ENCODE measurements around the gene TANGO6.

Gene TANGO6

DNA sequence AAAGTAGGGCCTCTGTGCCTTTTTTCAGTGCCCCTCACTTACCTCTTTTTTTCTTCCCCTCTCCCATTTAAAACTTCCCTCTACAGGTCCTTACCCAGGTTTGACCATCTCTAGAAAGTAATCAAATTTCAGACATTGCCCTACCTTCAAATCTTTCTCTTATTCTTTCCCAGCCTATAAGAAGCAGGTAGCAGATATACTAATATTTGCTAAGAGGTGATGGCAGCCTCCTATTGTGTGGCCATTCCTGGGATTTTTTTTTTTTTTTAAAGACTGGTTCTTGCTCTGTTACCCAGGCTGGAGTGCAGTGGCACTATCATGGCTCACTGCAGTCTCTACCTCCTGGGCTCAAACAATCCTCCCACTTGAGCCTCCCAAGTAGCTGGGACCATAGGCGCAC, 151.0 kb downstream of the TANGO6 start:
- in situ Hi-C loops (cut with MboI; ENCODE audit: low sequenced_read_pairs): loop anchor here (25.0 kb wide), 1 partner anchor 93 kb away; no protein-coding TSS in a partner anchor

DNA sequence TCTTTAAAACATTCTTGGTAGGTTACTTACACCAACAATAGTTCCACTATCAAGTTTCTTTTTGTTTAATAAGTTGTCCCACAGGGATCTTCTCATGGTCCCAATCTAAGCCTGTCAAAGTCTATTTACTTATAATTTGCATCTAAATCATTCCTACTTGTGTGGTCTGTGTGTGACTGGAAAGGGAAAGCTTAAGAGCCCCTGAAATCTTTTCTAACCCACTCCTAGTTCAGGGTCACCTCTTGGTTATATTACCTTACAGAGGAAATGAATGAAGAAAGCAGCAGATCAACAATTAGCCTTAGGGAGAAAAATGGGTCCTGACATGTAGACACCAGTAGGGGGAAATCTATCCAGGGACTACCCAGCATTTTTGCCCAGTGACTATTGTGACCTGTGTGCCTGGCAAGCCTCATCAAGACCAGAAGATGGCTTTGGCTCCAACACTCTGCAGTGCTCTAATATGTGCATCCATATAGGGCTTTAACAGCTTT, 151.7 kb downstream of the TANGO6 start:
- in situ Hi-C loops (cut with MboI; ENCODE audit: low sequenced_read_pairs): loop anchor here (25.0 kb wide), 1 partner anchor 92 kb away; no protein-coding TSS in a partner anchor

- in situ Hi-C loops (cut with MboI; ENCODE audit: low sequenced_read_pairs): loop anchor here (25.0 kb wide), 1 partner anchor 90 kb away; no protein-coding TSS in a partner anchor
Measured at GRCh38 chr16:68997564-68997963, 154.2 kb downstream of the TANGO6 start.

- in situ Hi-C loops (cut with MboI; ENCODE audit: low sequenced_read_pairs): loop anchor here (25.0 kb wide), 1 partner anchor 88 kb away; no protein-coding TSS in a partner anchor
Measured at GRCh38 chr16:68999114-68999513, 155.8 kb downstream of the TANGO6 start.

DNA sequence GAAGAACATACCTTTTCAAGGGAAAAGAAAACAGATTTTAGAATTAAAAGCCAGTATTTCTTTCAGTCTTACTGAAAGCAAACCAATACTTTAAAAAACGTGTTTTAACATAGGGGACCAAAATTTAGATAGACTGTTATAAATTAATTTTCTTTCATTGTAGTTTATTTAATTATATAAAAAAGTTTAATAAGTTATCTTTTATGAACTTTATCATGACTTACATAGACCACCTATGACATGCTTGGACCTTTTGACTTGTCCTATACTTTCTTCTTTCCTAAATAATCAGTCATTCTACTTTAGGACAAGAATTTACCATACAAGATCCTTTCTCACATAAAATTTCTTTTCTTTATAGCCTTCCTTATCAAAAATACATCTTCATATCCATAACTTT, 160.2 kb downstream of the TANGO6 start:
- in situ Hi-C loops (cut with MboI; ENCODE audit: low sequenced_read_pairs): no loop called here

GRCh38 chr16:69005641-69006355, 162.5 kb downstream of the TANGO6 start:
- in situ Hi-C loops (cut with MboI; ENCODE audit: low sequenced_read_pairs): no loop called here

GRCh38 chr16:69012906-69013305, 169.6 kb downstream of the TANGO6 start:
- in situ Hi-C loops (cut with MboI; ENCODE audit: low sequenced_read_pairs): no loop called here

- in situ Hi-C loops (cut with MboI; ENCODE audit: low sequenced_read_pairs): no loop called here
Measured at GRCh38 chr16:69013991-69014390, 170.7 kb downstream of the TANGO6 start.

DNA sequence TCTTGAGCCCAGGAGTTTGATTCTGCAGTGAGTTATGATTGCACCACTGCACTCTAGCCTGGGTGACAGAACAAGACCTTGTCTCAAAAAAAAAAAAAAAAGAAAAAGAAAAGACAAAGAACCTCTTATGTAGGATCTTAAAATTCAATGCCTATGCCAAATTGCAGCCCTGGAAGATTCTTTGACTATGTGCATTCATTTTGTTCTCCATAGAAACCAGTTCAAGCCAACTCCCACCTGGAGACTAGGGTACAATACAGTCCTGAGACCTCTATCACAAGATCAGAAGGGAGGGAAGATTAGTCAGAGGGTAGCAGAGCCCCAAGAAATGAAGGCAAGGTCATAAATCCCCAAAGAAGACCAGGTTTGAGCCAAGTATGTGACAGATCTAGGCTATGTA, 171.5 kb downstream of the TANGO6 start:
- in situ Hi-C loops (cut with MboI; ENCODE audit: low sequenced_read_pairs): no loop called here

GRCh38 chr16:69017036-69017783, 173.9 kb downstream of the TANGO6 start:
- in situ Hi-C loops (cut with MboI; ENCODE audit: low sequenced_read_pairs): no loop called here

GRCh38 chr16:69019811-69020210, 176.5 kb downstream of the TANGO6 start:
- in situ Hi-C loops (cut with MboI; ENCODE audit: low sequenced_read_pairs): no loop called here

DNA sequence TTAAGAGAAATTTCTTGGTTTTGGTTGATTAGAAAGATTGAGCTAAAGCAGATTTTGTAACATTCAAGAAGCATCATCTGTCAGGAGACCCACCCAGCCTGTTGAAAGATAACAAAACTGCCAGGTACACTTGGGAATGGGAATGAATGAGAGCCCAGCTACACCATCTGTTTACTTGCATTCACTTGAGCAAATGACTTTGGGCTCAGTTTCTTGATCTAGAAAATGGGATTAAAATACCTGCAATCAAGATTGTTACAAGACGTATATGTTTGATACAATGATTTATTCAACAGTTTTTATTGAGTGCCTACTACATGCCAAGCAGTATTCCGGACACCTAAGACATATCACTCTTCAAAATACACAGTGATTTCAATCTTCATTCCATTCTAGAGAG, 185.8 kb downstream of the TANGO6 start:
- in situ Hi-C loops (cut with MboI; ENCODE audit: low sequenced_read_pairs): no loop called here

DNA sequence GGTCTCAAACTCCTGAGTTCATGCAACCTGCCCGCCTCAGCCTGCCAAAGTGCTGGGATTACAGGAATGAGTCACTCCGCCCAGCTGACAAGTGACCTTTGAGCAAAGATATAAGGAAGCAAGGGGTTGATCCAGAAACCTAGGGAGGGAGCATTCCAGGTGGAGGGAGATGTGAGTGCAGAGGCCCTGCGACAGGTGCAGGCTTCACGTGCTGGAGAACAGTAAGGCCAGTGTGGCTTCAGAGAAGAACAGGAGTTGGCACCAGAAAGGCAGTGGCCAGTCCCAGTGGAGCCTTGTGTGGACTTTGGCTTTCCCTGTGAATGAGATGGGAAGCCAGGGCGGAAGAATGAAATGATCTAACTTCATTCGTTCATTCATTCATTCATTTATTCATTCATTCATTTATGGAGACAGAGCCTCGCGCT, 188.6 kb downstream of the TANGO6 start:
- in situ Hi-C loops (cut with MboI; ENCODE audit: low sequenced_read_pairs): no loop called here

DNA sequence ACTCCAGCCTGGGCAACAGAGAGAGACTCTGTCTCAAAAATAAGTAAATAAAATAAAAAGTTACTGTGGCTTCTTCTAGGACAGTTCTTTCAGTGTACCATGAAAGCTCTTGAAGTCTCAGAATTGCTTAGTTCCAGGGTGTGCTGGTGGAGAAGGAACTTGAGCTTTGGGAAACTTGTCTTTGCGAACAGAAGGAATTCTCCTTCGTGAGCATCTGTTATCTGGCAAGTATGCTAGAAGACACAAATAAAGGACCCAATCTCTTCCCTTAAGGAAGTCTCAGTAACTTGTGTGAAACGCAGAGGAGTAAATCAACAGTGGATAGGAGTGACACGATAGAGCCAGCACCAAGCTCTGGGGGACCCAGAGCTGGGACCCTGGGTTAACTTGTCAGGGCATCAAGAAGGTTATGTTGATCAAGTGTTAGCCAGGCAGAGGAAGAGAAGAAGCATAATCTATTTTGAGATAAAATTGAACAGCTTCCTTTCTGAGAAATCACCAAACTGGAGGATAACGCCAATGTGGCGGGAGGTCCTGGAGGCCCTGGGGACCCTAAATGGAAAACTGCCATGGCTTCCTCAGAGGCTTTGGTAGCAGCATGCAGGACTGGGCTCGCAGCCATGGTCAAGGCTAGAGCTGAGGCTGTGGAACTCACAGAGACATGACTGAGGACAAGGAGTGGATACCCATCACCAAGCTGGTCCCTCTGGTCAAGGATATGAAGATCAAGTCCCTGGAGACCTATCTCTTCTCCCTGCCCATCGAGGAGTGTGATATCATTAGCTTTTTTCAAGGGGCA, 190.0 kb downstream of the TANGO6 start:
- in situ Hi-C loops (cut with MboI; ENCODE audit: low sequenced_read_pairs): no loop called here

DNA sequence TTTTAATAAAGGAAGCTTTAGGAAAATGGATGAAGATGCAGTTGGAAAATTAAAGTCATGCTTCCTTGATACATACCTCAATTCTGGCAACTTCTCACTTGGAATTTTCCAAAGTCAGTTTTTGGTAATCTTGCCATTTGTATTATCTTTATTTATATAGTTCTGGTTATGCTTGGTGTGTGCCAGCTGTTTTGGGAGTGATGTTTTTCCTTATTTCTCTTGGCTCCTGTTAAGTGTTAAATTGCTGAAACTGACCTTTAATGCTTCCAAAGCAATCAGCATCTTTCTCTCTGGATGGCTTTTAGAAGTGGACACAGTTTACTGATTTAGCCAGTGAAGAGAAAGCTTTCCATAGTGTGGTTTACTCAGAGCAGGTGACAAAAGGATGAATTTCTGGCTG, 192.0 kb downstream of the TANGO6 start:
- in situ Hi-C loops (cut with MboI; ENCODE audit: low sequenced_read_pairs): no loop called here

DNA sequence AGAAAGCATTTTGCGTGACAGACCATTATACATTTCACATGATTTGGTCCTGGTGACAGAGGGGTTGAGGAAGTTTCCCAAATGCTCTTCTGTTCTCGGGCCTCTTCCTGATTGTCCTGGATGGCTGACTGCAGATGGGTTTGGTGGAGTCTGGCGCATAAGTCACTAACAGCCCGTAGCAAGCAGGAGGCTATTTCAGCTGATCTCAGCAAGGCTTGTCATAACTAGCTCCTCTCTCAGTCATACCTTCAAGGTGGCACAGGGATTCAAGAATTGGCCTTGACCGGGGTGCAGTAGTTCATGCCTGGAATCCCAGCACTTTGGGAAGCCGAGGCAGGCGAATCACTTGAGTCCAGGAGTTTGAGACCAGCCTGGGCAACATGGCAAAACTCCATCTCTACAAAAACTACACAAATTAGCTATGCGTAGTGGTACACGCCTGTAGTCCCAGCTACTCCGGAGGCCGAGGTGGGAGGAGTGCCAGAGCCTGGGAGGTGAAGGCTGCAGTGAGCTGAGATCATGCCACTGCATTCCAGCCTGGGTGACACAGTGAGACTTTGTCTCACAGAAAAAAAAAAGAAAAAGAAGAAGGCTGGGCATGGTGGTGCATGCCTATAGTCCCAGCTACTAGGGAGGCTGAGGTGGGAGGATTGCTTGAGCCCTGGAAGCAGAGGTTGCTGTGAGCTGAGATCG, 193.2 kb downstream of the TANGO6 start:
- in situ Hi-C loops (cut with MboI; ENCODE audit: low sequenced_read_pairs): no loop called here

GRCh38 chr16:69037373-69038160, 194.2 kb downstream of the TANGO6 start:
- in situ Hi-C loops (cut with MboI; ENCODE audit: low sequenced_read_pairs): no loop called here

DNA sequence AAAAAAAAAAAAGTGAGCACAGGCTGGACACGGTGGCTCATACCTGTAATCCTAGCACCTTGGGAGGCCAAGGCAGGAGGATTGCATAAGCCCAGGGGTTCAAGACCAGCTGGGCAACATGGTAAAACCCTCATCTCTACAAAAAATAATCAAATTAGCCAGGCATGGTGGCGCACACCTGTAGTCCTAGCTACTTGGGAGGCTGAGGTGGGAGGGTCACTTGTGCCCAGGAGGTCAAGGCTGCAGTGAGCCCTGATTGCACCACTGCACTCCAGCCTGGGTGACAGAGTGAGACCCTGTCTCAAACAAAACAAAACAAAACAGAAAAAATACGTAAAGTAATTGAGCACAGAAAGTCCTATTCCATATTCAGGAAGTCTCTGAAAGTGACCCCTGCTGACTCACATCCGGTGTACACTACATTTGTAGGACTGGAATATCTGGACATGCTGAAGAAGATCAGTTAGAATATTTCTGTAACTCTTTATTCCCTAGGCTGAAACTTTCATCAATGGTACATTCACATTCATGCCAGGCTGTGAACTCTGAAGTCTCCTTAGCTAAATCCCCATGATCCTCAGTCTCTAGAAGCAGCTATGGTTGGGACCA, 196.1 kb downstream of the TANGO6 start:
- in situ Hi-C loops (cut with MboI; ENCODE audit: low sequenced_read_pairs): no loop called here

GRCh38 chr16:69040144-69040909, 197.0 kb downstream of the TANGO6 start:
- in situ Hi-C loops (cut with MboI; ENCODE audit: low sequenced_read_pairs): no loop called here
